ENCODE measurements around the gene DLG1.

DLG1 gene

DNA sequence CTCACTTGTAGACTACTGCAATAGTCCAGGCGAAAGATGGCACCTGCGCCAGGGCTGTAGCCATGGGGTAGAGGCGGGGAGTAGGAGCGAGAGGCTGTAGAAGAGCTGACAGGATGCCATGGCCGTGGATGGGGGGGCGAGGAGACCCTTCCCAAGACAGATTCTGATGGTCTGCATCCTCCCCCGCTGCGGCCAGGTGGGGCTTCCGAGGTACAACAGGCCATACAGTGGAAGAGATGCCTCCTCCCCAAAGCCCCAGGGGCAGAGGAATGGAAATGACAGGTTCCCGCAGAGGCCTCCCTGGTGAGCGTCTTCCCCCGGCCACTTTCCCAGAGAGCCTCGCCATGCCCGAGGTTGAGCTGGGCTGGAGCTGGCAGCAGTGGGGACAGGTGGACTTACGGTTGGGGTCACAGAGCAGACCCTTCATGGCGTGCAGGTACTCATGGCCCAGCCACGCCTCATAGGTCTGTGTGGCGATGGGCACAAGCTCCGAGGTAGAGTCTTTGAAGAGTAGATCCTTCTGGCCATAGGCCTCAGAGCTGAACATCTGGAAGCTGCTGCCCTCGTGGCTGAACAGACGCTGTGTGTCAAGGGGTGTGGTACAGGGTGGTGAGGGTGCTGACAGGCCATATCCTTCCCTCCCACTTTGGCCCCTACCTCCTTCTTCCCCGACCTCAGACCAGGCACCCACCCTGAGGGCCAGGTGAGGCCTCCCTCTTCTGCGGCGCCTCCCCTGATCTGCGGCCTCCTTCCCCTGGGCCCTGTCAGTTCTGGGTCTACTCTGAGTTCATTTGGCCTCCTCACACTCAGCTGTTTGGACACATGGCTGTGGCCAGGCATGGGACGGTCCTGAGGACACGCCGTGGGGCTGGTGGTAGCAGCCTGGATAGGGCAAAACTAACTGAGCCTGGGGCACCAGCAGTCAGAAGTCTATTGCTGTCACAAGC, 282.3 kb downstream of the DLG1 start:
- H3K4me3 ChIP-seq (ENCODE audit: low read depth, low read length), result no peak overlapping the region
- in situ Hi-C loops (cut with HindIII; ENCODE audit: low sequenced_read_pairs), result no loop called here
- DNase-seq (ENCODE audit: low read depth), result no peak
- TF ChIP-seq, protein P1, sequence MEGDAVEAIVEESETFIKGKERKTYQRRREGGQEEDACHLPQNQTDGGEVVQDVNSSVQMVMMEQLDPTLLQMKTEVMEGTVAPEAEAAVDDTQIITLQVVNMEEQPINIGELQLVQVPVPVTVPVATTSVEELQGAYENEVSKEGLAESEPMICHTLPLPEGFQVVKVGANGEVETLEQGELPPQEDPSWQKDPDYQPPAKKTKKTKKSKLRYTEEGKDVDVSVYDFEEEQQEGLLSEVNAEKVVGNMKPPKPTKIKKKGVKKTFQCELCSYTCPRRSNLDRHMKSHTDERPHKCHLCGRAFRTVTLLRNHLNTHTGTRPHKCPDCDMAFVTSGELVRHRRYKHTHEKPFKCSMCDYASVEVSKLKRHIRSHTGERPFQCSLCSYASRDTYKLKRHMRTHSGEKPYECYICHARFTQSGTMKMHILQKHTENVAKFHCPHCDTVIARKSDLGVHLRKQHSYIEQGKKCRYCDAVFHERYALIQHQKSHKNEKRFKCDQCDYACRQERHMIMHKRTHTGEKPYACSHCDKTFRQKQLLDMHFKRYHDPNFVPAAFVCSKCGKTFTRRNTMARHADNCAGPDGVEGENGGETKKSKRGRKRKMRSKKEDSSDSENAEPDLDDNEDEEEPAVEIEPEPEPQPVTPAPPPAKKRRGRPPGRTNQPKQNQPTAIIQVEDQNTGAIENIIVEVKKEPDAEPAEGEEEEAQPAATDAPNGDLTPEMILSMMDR (IDR thresholded peaks at IDR 0.05; ENCODE audit: low read depth, low read length, missing control alignments), result no peak

DNA sequence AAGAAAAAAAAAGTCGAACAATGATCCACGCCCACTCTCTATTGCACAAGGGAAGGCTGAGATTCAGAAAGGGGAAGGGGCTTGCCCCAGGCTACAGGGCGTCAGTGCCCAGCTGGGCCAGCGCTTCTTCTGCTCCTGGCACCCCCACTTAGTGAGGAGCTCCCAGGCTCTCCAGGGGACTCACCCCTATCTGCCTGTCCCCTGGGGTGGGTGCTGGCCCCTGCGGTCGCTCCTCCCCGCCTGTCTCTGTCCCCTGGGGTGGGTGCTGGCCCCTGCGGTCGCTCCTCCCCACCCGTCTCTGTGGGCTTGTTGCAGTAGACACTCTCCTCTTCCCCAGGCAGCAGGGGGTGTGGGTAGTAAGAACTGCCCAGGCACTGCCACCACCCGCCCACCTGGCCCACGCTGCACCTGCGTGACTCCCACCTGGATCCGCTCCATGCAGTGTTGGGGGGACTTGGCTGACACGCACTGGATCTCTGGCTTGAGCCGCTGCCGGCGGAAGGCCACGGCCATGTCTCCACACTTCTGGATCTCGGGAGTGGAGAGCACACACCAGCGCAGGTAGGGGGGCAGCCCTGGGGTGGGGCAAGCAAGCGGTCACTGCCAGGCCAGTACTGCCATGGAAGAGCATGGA, 283.4 kb downstream of the DLG1 start:
- in situ Hi-C loops (cut with HindIII; ENCODE audit: low sequenced_read_pairs), result no loop called here
- H3K4me3 ChIP-seq (ENCODE audit: low read depth, low read length), result no peak overlapping the region
- TF ChIP-seq, protein P1 (IDR thresholded peaks at IDR 0.05; ENCODE audit: low read depth, low read length, missing control alignments), result no peak

DNA sequence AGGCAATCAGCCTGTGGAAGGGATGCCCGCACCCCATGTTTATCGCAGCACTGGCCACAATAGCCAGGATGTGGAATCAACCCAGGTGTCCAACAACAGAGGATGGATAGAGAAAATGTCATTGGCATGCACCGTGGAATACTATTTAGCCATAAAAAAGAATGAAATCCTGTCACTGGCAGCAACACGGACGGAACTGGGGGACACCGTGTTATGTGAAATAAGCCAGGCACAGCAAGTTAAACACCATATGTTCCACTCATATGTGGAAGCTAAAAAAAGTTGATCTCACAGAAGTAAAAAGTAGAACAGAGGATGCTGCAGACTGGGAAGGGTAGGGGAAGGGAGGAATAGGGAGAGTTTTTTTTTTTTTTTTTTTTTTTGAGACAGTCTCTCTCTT, 284.4 kb downstream of the DLG1 start:
- no peak for DNase-seq (ENCODE audit: low read depth)
- TF ChIP-seq, protein P1 (IDR thresholded peaks at IDR 0.05; ENCODE audit: low read depth, low read length, missing control alignments), result no peak
- in situ Hi-C loops (cut with HindIII; ENCODE audit: low sequenced_read_pairs), result no loop called here
- no peak overlapping the region for H3K4me3 ChIP-seq (ENCODE audit: low read depth, low read length)

More for the DNA sequence above, 283.4 kb downstream of the DLG1 start:
- no peak for DNase-seq (ENCODE audit: low read depth)

DNA sequence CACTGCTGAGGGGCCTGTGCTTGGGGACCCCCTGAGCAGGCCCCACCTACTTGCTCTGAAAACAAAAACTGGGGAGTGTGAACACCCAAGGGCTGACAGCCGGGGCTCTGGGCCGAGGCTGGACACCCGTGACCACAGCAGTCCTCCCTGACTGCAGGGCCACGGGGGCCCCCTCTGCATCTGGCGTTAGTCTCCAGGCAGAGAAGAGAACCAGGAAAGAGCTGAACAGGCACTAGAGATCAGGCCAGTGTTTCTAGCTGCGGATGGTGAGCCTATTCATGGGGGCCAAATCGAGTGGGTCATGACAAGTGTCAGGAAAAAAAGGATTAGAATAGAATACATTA, 285.9 kb downstream of the DLG1 start:
- no peak for DNase-seq (ENCODE audit: low read depth)
- TF ChIP-seq, protein P1 (IDR thresholded peaks at IDR 0.05; ENCODE audit: low read depth, low read length, missing control alignments), result no peak
- no peak overlapping the region for H3K4me3 ChIP-seq (ENCODE audit: low read depth, low read length)
- in situ Hi-C loops (cut with HindIII; ENCODE audit: low sequenced_read_pairs), result no loop called here

DNA sequence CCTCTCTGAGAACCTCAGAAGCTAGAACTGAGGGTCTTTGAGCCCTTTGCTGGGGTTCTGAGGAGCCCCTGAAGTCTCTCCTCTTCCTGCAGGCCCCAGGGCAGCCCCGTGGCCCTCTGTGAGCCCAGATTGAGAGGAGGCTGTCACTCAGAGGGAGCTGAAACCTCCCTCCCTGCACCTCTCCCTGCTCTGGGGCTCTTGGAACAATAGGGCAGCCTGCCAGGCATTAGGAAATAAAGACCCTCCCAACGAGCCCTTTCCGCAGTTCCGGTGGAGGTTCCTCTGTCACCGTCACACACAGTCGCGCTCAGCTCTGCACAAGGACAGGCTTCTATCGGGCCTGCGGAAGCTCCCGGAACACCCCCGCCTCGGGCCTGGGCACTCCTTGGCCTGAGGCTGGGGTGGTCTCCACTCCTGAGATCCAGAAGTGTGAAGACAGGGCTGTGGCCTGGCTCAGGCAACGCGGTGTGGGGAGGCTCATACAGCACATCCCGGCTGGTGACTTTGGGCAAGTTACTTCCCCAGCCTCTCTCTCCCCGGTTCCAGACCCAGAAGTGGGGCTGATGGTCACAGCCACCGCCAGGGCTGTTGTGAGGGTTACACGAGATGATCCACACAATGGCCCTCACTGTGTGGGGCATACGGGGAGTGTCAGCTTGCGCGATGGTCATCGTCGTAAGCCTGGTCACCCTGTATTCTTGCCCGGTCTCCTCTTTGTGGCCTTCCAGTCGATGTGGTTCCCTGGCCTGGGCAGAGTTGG, 286.5 kb downstream of the DLG1 start:
- no peak overlapping the region for H3K4me3 ChIP-seq (ENCODE audit: low read depth, low read length)
- no peak for DNase-seq (ENCODE audit: low read depth)
- TF ChIP-seq, protein P1 (IDR thresholded peaks at IDR 0.05; ENCODE audit: low read depth, low read length, missing control alignments), result no peak
- in situ Hi-C loops (cut with HindIII; ENCODE audit: low sequenced_read_pairs), result no loop called here

DNA sequence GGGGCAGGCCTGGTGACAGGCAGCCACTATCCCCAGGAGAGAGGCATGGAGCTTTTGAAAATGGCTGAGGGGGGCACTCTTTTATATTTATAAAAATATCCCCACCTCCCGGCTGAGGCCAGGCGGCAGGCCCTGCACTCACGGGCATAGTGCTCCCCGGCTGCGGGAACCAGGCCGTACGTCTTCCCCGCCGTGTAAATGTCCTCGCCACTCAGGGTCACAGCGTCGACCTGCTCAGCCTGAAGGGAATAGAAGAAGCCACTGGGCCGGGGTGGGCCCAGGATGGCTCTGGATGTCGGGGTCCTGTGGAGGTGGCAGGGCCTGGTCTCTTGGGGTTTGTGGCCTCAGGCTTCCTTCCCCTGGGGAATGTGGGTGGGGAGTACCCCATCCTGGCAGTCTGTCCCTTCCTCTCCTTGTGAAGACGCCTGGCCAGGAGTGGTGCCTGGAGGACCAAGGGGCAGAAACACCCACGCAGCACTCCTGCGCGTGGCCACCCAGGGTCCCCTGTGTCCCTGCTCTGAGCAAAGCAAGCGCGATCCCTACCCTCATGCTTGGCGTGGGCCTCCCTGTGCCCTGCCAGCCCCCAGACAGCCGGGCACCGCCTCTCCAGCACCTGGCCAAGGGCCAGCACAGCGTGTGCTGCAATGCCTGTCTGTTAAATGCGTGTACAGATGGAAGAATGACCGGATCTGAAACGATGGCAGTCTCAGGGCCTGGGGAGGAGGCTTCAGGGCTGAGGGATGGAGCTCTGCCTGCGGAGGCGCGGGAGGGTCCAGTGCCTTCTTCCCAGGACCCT, 287.7 kb downstream of the DLG1 start:
- TF ChIP-seq, protein P1 (IDR thresholded peaks at IDR 0.05; ENCODE audit: low read depth, low read length, missing control alignments), result no peak
- no peak overlapping the region for H3K4me3 ChIP-seq (ENCODE audit: low read depth, low read length)
- no peak for DNase-seq (ENCODE audit: low read depth)
- in situ Hi-C loops (cut with HindIII; ENCODE audit: low sequenced_read_pairs), result no loop called here
